ENCODE data around the gene TANGO6.
A peak's percentile ranks its signal among the peaks of the same experiment; 100 is the strongest.

Gene TANGO6

DNA sequence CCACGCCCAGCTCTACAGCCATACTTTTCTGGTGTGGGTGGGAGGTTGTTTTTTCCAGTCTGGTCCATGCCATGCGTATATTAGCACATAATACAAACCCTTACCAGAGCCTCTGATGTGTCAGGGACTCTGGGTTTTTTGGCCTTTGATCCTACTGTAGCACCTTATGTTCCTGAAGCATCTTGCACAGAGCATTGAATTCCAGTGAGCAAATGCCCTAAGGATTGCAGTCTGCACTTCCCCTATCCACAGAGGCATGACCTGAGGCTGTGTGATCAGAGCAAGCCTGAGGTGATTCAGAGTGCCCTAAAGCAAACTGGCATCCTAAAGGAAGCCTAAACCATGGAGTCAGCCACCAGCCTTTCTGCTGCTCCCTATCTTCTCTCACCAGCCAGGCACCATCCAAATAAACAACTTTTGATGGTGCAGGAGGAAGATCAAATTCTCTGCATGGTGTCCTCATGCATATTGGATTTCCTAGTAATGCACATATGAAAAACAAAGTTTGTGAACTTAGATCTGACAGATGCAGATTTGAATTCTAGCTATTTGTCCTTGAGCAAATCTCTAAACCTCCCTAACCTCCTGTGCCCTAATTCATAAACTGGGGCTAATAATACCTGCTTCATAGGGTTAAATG is 220.9 kb downstream of the TANGO6 start:
- no peak for DNase-seq

DNA sequence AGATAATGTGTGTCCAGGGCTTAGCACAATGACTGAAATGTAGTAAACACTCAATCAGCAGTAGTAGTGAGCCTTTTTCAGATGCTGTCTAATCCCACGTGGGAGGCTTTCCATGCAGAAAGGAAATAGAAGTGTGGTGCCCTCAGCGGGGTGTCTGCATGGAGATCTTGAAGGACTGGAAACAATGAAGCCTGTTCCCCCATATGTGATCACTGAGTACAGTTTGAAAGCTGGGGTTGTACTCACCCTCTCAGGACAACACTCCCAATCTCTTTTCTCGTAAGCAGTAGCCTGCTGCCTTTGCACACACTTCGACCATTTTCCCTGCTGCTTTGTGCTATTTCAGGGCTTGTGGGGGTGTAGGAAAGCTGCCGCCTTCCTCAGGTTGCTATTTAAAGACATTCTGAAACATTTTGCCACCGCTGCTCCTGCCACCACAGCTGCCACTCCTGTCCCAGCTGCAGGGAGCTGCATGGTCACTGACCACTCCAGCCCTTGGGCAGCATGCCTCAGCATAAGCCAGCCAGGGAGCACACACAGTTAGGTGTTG is 221.5 kb downstream of the TANGO6 start:
- no peak for DNase-seq

DNA sequence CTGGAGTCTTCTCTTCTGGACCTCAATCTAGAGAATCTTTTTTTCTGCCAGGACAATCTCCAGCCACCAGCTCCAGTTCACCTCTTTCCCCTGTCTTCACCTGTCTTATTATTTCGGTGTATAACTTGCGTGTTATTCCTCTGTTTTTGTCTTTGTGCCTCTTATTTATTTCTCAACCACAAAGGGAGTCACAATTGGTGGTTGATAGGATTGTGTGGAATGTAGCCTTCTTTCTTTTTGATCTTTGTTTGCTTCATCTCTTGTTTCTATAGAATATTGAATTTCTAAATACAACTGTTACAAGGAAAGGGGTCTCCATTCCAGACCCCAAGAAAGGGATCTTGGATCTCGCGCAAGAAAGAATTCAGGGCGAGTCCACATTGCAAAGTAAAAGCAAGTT is 226.2 kb downstream of the TANGO6 start:
- no peak for DNase-seq

DNA sequence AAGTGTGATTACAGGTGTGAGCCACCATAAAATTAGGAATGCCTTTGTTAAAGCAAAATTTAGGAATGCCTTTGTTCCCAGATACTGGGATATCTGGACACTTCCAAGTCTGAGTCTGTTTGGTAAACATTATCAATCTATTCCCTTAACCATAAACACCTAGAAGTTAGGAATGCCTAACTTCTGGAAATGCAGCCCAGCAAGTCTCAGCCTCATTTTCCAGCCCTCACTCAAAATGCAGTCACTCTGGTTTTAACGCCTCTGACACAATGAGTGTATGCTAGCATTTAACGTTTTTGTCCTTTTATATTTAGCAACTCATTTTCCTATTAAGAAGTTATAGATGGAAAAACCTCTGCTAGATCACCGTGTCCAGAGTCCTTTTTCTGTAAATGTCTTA is 227.7 kb downstream of the TANGO6 start:
- DNase-seq = no peak

DNA sequence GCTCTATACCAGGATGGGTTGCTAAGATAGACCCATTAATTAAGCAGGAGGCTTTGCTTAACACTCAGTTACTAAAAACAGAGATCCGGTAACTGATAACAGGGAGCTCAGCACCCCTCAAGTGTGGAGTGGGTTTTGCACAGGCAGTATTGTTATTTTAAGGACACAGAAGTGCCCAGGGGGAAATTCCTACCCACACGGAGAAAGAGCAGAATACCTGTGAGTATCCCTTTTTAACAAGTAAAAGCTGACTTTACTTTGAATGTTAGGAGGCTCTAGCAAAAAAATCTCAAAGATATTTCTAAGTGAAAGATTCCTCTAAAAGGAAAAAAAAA is 229.3 kb downstream of the TANGO6 start:
- no peak for DNase-seq

DNA sequence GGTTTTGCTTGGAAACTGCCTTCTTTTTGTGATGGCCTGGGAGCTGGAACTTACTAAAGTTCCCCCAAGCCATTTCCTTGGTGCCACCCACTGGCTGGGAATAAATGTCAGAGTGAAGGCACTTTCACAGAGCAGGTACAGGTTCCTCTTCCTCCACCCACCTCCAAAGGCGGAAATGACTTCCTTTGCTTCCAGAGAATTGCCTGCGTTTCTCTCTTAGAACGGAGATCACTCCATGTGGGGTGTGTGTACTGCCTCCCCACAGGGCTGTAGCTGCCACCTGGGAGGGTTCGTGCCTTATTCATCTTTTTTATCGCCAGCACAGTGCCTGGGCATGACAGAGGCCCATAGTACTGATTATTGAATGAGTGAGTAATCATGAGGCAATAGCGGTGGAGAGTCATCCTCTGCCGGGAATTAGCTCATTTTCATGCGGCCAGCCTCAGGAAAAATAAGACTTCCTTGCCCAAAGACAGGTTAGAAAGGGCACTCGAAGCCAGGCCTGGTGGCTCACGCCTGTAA is 229.9 kb downstream of the TANGO6 start:
- no peak for DNase-seq

DNA sequence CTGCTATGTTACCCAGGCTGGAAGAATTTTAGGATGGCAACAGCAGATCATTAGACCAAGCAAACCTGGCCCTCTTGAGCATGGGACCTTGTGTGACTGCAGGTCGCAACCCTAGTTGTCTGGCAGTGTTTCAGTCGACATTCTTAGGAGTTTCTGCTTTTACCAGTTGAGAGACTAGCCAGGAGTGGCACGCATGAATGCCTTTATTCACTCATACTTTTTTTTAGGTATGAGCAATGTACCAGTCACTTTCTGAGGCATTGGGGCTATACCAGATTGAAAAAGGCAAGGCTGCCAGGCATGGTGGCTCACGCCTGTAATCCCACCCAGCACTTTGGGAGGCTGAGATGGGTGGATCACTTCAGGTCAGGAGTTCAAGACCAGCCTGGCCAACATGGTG is 233.9 kb downstream of the TANGO6 start:
- no peak for DNase-seq

DNA sequence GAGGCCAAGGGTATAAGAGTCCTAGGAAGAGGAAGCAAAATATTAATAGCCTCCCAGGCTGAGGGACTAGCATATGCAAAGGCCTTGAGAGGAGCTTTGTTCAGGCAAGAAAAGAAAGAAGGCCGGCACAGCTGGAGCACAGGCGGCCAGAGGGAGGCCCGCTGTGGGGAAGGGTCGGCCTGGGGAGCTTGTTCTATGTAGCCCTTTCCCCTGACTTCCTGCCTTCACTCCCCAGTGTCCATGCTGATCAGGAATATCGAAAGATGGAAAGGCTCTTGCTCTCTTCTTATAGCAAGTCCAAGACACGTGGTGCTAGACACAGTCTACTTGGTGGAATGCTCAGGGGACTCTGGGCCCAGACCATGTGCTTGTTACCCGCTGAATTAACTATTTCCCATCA is 234.7 kb downstream of the TANGO6 start:
- DNase-seq = no peak

DNA sequence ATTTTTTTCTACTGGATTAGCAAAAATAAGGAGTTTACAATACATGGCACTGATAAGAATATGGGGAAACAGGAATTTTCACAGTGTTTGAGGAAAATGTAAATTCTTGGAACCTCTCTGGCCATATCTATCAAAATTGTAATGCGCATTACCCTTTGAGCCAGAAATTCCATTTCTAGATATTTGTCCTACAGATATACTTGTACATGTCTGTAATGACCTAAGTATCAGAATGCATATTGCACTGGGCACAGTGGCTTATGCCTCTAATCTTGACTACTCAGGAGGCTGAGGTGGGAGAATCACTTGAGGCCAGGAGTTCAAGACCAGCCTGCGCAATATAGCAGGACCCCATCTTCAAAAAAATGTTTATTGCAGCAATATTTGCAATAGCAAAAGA is 236.4 kb downstream of the TANGO6 start:
- no peak for DNase-seq

DNA sequence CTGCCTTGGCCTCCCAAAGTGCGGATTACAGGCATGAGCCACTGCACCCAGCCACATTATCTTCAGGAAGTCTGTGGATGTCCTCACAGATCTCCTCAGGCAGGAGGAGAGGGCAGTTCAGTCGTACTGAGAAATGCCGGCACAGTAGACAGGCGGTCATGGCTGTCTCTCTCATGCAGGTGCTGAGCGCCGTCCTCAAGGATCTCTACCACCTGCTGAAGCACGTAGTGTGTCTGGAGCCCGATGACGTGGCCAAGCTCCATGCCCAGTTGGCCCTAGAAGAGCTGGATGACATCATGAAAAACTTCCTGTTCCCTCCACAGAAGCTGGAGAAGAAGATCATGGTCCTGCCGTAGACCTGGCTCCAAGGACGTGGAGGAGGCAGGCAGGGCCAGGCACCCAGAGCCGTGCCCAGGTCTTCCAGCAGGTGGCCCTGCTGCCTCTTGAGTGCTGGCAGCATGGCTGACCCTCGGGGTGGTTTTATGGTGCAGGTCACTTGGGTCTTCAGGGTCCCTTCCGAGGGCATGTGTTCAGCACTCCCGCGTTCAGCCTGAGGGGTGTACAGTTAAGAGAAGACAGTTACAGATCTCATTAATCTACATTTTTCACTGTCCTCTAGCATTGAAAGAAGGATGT is 240.1 kb downstream of the TANGO6 start:
- no peak for DNase-seq

DNA sequence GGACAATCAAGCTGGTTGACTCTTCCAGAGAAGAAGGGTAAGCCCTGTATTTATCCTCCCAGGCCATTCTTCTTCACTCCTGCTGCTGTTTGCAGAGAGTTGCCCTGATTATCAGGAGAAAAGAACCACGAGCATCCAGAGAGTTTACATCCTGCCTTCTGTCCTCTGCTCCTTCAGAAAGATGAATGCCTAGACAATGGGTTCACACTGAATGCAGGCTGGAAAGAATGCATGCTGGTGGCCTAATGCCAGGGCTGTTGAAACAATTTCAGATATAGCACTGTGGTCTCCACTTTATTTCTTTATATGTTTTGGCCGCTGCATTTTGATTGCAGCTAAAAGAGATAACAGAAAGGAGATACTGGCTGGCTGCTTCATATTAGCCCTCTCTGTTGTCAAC is 241.0 kb downstream of the TANGO6 start:
- no peak for DNase-seq

DNA sequence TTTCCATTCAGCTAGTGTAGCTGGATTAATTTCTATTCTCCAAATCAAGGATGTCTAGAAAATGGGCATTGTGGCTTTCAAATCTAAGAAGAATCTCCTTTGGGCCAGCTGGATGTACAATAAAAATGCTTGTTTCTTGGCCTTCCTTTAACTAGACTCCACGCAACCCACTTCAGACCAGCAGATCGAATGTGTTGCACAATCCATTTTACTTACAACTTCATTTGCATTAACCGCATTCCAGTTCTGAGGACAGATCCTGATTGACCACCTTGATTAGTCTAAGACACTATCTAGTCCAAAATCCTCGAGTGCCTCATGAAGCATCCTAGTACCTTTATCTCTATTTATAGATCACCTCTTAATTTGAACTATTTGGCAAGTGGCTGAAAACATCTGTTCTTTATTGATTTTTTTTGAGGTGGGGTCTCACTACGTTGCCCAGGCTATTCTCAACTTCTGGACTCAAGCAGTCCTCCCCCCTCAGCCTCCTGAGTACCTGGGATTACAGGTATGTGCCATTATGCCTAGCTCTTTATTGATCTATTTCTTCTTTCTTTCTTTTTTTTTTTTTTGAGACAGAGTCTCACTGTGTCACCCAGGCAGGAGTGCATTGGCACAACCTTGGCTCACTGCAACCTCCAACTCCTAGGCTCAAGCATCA is 241.8 kb downstream of the TANGO6 start:
- no peak for DNase-seq

DNA sequence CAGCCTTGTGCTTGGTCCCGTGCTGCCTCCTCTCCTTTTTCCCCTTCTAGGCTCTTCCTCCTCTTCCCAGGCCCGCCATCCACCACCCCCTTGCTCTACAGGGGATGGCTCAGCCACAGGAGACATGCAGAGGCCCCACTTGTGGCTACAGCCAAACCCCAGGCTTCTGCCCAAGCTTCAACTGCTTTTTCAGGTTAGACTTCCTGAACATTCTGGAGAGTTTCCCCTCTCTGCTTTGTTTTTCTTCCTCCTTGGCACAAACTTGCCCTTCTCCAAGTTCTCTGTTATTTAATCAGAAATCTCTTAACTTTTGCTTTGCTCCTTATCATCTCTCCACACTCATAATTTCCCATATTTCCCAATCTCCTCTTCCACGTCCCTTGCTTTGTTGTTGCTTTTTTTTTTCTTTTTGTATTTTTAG is 243.8 kb downstream of the TANGO6 start:
- DNase-seq = no peak

DNA sequence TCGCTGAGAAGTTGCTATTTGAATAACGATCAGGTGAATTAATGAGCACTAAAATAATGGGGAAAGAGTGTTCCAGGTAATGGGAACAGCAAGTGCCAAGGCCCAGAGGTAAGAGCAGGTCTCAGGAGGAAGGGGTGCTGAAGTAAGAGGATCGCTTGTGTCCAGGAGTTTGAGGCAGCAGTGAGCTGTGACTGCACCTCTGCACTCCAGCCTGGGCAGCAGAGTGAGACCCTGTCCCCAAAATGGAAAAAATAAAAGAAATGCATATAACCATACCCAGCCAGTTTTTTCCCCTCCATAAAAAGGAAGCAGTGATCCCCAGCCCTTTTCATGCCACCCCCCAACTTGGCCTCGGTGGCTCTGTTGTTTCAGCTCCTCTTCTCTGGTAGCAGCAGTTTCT is 245.4 kb downstream of the TANGO6 start:
- DNase-seq = no peak

DNA sequence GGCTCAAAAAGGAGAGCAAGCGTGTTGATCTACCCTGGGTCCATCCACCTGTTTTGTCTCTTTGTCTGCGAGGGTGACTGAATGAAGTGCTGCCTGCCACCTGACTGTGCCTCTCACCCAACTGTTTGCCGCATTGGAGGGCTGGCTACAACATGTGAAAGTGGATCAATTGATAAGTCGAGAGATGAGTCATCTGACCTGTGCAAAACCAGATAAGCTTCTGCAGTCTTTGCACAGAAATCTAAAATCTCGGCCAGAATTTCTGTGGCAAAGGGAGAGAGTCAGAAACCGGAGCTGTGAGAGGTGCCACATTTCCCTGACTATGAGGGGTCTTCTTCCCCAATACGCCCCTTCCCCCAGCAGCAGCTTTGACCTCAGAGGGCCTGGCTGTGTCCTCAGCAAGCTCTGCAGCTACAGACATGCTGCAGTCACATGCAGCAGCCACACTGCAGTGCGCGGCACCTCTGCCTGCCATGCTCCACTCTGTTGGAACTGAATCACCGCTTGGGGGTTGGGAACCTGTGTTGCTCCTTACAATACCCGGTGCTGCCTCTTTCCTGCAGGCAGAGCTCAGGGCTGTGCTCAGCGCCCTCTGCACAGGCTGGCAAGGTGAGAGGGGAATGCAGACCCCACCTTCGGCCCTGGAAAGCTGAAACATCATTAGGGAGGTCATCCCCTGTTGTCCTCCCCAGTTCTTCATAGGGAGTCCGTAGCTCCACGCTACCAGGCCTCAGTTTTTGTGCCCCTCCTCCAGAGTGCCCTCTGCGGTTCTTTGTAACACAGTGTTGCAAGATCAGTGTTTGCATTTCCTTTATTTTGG is 246.0 kb downstream of the TANGO6 start:
- peak; percentile 21 for DNase-seq

DNA sequence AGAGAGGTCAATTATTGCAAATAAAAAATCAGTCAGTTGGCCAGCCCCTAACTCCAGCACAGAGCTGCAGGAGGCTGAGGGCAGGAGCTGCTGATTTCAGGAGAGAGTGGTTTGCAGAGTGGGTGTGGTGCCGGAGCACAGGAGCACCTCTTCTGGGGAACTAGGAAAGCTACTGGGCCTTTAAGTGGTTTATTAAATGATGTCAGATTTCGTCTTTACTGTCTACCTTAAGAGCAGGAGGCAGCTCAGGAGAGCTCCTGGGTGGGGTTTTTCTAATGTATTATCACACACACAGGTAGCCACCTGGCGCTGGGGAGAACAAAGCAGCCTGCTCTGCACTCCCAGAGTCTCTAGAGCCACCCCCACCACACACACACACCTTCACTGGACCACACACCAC is 250.6 kb downstream of the TANGO6 start:
- DNase-seq = no peak

DNA sequence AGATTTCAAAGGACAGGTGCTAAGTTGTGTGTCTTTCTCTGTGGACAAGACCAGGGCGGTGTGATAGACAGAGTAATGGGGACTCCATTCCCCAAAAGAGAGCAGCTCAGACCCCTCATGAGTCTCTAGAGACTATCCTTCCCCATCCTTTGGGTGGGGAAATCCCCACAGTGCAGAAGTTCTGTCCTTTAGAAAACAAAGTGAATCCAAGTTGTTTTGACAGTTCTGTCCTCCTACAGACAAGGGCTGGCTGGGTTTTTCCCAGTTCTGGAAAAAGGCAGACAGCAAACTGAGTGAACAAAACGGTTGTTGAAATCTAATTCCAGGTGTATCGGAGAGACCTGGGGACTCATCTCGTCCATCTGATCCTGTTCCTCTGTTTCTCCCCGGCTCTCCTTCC is 251.2 kb downstream of the TANGO6 start:
- DNase-seq = no peak

DNA sequence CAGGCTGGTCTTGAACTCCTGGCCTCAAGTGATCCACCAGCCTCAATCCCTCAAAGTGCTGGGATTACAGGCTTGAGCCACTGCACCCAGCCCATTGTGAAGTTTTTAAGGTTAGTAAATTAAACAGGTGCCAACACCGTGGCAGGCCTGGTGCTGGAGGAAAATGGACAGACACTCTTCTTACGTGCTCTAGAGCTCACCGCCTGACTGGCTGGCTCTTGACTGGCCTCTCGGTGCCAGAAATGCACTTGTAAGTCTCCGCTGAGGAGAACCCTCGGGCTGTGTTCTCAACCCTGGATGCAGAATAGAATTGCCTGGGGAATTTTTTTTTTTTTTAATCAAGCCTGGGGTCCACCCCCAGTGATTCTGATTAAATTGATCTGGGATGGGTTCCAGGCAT is 251.9 kb downstream of the TANGO6 start:
- no peak for DNase-seq

DNA sequence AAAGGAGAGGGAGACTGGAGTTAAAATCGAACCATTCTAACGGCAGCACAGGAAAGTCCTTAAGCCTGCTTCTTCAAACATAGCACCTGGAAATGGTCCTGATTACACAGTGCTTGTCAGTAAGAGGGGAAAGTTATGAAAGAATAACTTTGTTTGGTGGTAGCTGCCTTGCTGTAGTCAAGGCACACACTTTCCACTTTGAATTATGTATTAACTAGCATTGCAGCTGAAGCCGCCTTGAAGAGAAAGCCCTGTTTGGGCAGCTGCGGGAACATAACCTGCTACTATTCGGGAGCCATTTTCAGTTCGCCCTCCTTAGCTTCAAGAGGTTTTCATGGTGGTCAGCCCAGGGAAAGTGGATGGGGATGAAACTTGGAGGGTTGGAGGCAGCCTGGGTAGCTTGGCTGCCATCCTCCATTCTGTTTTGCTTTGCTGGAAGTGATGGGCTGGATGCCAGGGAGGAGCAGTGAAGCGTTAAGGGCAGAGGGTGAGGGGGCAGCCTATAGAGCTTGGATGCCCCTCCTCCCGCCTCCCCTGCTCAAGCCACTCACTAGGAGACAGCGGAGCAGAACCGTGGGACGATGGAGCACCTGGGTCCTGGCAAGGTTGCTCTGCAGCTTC is 256.9 kb downstream of the TANGO6 start:
- no peak for DNase-seq

DNA sequence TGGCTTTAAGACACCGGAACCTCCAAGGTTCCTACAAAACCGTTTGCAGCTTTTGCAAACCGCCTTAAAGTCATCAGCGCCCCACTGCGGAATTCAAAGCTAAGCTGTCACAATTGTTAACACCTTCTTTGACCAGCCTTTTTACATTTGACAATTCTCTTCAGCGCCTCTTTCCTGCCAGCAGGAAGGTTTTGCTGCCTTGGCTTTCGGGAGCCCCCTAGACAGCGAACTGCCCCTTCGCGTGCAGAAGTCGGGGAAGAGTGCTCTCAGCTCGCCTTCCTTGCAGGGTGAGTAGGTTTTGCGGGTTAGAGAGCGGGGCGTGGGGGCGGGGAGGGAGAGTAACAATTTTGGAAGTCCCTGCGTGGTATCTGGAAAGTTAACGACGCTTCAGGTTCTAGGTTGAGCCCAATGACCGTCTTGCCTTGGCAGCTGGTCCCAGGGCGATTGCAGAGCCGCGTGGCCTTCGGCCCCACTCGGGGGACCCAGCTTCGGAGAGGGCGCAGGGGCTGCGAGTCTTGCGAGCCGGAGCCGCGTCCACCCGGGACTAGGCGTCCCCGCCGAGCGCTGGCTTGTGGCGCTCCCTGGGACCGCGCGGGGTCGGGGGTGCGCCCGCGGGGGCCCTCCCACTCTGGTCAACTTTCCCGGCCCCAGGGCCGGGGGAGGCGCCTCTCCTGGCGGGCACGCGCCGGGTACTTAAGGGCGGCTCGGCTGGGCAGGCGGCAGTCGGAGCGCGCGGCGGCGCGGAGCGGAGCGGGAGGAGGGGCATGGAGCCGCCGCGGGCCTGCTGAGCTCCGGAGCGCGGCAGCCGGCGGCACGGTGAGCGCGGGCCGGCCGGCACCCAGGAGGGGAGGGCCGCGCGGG is 262.4 kb downstream of the TANGO6 start, which contains the start of gene HAS3:
HAS3 (plus strand) TSS at position 153 of the 861 bp plus-strand sequence. CDS start 3,743 bp downstream, outside the sequence.
- DNase-seq = peak; percentile 10

DNA sequence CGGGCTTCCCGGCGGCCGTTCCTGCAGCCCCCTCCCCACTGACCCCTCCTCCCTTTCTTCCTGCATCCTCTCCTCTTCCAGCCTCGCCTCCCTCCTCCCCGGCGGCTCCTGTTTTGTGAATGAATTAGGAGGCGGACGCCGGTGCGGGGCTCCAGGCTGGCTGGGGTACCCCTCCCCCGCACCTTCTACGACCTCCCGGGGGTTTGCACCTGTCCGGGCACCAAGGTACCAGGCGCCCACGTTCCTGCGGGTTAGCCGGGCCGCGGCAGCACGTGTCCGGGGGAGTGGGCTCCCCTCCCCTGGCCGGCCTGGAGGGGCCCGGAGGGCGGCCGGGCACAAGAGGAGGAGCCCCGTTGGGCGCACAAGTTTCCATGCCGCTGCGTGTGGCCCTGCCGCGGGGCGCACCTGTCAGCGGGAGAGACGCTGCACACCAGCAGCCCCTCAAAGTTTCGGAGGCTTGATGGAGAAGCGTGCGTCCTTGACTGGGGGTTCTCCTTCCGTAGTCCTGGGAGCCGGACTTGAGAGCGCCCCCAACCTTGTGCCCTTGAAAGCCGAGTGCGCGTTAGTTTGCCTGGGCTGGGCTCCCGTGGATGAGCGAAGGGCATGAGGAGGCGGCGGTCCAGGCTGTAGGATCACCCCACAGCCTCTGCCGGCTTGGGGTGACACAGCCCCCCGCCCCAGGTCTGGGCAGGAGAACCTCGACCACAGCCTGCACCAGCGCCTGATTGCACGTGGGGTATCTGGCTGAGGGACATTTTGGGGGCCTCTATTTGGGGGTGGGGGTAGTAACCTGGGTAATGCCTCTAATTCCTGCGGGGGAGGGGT is 263.4 kb downstream of the TANGO6 start:
- DNase-seq = no peak
